Left kidney (tissue), 2 donors: ENCODE data around the gene CABLES1. TPM values are rescaled to one million over a fixed set of nuclear protein-coding genes. Genes with fewer than 3 reads are reported as not detected.
"Not testable (repeated sequence)": the region's sequence is repeated elsewhere in the genome, so short reads cannot be mapped to it uniquely, and the experiment has no call there.

ENCODE experiments used
- DNase-seq: peaks from one replicate; pipeline ENCODE4 v3.0.0-alpha.2; 2013
- polyA plus RNA-seq: library from polyadenylated mRNA; unstranded; fragments of 120-200 nt; gene quantifications from one replicate; pipeline ENCODE4 v1.2.1, GENCODE V29; 2013; ENCODE audit not compliant: insufficient read length

The CABLES1 gene
- polyA plus RNA-seq, 1 donor = 24.8 TPM

GRCh38 chr18:23239885-23240608 is 104.8 kb downstream of the CABLES1 start:
- DNase-seq = no peak

DNA sequence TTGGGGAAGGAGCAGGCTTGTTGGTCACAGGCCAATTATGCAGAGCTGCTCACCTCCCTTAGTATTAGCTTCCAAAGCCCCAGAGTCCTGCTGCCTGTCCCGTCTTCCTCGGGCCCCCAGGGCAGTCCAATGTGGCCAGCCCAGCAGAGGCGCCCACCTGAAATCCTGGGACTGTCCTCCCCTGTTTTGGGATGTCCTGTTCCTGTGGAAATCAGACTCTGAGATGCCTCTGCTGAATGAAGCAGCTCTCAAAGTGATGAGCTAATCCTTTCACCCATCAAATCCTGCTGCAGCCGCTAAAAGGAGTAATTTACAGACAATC is 105.3 kb downstream of the CABLES1 start:
- no peak for DNase-seq

DNA sequence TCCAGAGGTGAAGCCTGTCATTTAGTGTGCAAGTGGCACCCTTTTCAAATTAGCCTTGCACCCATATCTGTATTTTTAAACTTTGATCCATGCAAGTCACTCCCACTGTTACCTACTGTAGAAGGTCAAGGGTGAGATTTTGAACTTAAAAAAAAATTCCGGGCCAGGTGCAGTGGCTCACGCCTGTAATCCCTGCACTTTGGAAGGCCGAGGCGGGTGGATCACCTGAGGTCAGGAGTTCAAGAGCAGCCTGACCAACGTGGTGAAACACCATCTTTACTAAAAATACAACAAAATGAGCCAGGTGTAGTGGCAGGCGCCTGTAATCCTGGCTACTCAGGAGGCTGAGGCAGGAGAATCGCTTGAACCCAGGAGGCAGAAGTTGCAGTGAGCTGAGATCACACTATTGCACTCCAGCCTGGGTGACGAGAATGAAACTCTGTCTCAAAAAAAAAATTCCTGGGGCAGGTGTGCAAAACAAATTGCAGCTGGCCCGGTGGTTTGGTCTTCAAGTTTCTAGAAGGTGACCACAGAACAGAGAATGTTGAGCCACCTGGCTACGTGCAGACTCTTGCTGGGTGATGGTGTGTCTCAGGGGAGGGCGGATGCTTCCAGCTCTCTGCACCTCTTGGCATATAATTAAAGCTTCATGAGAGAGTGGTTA is 106.7 kb downstream of the CABLES1 start:
- DNase-seq = not testable (repeated sequence)

- no peak for DNase-seq
Measured at GRCh38 chr18:23243178-23243577, 107.9 kb downstream of the CABLES1 start.

- no peak for DNase-seq
Measured at GRCh38 chr18:23243816-23244215, 108.5 kb downstream of the CABLES1 start.

GRCh38 chr18:23244401-23244800 is 109.1 kb downstream of the CABLES1 start:
- DNase-seq = no peak

GRCh38 chr18:23245461-23245860 is 110.2 kb downstream of the CABLES1 start:
- DNase-seq = no peak

DNA sequence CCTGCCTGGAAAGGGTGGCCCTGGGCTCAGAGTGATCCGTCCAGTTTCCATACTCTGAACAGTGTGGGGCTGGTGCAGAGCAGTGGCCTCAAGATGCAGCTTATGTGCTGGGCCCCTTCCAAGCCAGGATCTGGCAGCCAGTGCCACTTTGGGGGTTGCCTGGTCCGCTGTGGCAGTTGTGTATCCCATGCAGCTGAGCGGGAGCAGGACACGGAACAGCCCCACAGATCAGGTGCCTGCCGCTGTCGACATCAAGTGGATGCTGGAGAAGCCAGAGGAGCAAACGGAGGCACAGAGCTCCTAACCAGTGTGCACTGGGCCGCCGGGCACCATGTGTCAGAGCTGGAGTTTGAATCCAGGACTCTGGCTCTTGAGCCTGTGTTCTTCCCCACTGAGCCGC is 112.0 kb downstream of the CABLES1 start:
- DNase-seq = no peak

DNA sequence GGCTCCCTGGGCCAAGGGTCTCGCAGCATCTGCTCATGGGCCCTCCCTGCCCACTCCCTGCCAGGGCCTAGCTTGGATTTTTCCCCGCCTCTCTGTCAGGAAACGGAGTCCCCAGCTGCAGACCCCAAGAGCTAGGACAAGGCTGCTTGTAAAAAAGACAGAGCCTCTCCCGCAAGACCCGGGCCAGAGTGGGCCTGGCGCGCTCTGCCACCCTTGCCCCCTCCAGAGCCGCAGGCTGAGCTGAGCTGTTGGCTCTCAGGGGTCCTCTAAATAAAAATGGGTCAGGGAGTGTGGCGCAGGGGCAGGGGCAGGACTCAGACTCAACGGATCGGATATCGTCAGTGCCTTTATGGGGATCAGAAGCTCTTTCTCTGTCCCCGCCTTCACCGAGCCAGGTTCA is 112.6 kb downstream of the CABLES1 start:
- no peak for DNase-seq

GRCh38 chr18:23248826-23249225 is 113.5 kb downstream of the CABLES1 start:
- no peak for DNase-seq

- DNase-seq = no peak
Measured at GRCh38 chr18:23249348-23249747, 114.1 kb downstream of the CABLES1 start.

DNA sequence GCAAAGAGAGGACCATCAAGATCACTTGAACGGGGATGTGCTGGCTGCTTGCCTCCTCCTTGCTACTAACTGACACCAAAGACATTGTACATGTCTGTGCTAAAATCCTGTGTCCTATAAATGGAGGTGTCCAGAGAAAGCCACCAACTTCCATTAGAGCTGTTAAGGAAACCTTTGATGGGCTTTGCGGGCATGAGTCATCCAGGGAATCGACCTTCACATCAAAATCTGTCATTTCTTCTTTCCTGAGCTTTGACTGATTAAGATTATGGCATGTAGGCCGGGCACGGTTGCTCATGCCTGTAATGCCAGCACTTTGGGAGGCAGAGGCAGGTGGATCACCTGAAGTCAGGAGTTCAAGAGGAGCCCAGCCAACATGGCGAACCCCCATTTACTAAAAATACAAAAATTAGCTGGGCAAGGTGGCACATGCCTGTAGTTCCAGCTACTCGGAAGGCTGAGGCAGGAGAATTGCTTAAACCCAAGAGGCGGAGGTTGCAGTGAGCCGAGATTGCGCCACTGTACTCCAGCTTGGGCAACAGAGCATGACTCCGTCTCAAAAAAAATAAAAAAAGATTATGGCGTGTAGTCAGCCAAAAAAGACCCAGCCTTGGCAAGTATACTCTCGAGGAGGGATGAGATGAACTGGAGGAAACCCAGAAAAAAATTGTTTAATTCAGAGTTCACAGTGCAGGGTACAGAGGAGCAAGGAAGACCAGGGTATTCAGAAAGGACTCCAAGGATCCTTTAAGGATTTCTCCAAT is 115.8 kb downstream of the CABLES1 start:
- no peak for DNase-seq

DNA sequence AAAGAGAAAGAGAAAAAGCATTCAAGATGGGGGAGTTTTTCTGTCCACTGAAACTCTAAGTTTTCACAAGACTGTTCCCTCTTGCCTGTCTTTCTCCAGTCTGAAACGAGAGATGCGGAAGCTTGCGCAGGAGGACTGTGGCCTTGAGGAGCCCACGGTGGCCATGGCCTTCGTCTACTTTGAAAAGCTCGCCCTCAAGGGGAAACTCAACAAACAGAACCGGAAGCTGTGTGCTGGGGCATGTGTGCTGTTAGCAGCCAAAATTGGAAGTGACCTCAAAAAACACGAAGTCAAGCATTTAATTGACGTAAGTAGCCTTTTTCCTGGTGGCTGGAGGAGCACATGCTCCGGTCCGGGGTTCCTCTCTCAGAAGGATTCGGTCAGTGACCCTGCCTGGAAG is 118.3 kb downstream of the CABLES1 start:
- DNase-seq = no peak

GRCh38 chr18:23257137-23257536 is 121.9 kb downstream of the CABLES1 start:
- DNase-seq = no peak

GRCh38 chr18:23257686-23258565 is 122.6 kb downstream of the CABLES1 start:
- DNase-seq = no peak

DNA sequence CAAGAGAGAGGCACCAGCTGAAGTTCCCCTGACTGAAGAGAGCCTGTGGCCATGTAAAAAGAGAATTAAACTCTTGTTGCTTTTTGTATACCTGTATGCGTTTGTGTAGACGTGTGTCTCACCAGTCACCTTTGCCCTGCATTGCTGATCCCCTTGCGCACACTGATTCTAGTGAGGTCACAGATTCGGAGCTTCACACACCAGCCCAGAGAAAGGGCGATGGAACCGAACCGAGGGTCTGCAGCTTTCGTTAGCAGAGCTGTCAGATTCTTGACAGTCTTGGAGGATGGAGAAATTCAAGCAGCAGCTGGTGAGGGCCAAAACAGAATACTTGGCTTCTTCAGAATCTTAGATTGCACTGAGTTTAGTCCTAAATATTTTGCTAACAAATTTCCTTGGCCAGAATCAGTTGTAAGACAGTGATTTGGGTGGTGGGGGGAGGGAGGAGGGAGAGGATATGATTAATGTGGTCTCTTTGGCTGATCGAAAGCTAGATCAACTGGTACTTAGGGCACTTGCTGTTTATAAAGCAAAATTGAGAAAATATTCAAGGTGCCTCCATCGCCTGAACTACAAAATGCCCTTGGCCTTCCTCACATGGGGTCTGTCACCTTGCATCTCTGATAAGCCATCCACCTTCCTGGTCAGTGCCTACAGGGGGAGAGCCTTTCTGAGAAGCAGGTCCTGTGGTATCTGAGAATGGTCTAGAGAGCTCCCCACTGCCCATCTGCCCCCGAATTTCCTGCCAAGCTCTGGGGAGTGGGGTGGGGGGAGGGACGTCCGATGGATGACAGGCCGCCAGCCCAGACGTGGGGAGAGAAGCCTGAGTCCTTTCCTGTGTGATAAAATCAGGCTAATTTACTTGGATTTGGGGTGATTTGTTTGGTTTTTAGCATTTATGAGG is 123.5 kb downstream of the CABLES1 start:
- DNase-seq = no peak

- DNase-seq = peak; percentile 68
Measured at GRCh38 chr18:23259701-23260681, 124.7 kb downstream of the CABLES1 start.

GRCh38 chr18:23260926-23261590 is 125.8 kb downstream of the CABLES1 start:
- no peak for DNase-seq

DNA sequence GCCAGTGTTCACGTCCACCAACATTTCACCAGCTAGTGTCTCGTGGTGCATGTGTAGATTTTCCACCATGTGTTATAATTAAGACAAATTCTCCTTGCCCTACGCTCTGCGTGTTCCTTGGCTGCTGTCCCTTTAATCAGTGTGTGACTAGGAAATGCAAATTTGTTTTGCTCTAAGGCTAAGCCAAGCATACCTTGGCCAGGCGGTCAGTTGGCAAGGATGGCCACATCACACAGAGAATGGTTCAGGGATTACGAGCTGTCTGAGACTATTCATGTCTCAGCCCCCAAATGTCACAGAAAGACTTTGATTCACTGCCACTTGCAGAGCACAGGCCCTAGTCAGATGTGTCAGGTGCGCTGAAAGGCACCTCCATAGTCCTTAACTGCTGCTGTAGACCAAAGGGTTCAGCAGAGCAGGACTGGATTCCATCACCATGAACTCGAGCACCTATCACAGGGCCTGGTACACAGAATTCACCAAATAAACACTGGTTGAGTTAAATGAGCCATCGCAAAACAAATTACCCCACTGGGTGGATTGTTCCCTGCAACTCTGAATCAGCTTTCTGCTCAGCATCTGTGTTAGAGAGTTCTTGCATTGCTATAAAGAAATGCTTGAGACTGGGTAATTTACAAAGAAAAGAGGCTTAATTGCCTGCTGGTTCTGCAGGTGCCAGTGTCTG is 128.4 kb downstream of the CABLES1 start:
- DNase-seq = no peak
